Neural progenitor cell (in vitro differentiated cells): Measurements from ENCODE around the gene KLHL26. TPM values are rescaled to one million over a fixed set of nuclear protein-coding genes. Genes with fewer than 3 reads are reported as not detected.
"Not testable (repeated sequence)": the region's sequence is repeated elsewhere in the genome, so short reads cannot be mapped to it uniquely, and the experiment has no call there.

ENCODE experiments used
- DNase-seq: peaks from one replicate; pipeline ENCODE4 v3.0.0-alpha.2; 2016; ENCODE audit warnings: low spot score
- H2AFZ ChIP-seq: fragments of 200-600 bp; sonication (generic); replicated peaks from 2 replicates; pipeline ENCODE4 v1.6.1; 2016; ENCODE audit warnings: antibody characterized with exemption
- H3F3A ChIP-seq: fragments of 200-600 bp; sonication (generic); 2 replicates; pipeline ENCODE4 v1.6.1; 2016; ENCODE audit warnings: antibody characterized with exemption, low read depth
- H3K27ac ChIP-seq: fragments of 200-600 bp; sonication (generic); 2 replicates; pipeline ENCODE4 v1.5.1; 2016; ENCODE audit warnings: mild to moderate bottlenecking
- H3K27me3 ChIP-seq: fragments of 200-600 bp; sonication (generic); 2 replicates; pipeline ENCODE4 v1.6.1; 2016; ENCODE audit warnings: mild to moderate bottlenecking, moderate library complexity
- H3K36me3 ChIP-seq: fragments of 200-600 bp; sonication (generic); 2 replicates; pipeline ENCODE4 v1.5.1; 2016
- H3K4me1 ChIP-seq: fragments of 200-600 bp; sonication (generic); 2 replicates; pipeline ENCODE4 v1.6.1; 2016; ENCODE audit warnings: mixed run types
- H3K4me2 ChIP-seq: fragments of 200-600 bp; sonication (generic); 2 replicates; pipeline ENCODE4 v1.6.1; 2016
- H3K4me3 ChIP-seq: fragments of 200-600 bp; sonication (generic); 2 replicates; pipeline ENCODE4 v1.5.1; 2016
- H3K79me2 ChIP-seq: fragments of 200-600 bp; sonication (generic); 2 replicates; pipeline ENCODE4 v1.6.1; 2016; ENCODE audit warnings: low read depth
- H3K9ac ChIP-seq: fragments of 200-600 bp; sonication (generic); 2 replicates; pipeline ENCODE4 v1.6.1; 2016
- H3K9me3 ChIP-seq: fragments of 200-600 bp; sonication (generic); 2 replicates; pipeline ENCODE4 v1.5.1; 2016; ENCODE audit warnings: low read depth
- H4K20me1 ChIP-seq: fragments of 200-600 bp; sonication (generic); 2 replicates; pipeline ENCODE4 v1.6.1; 2016; ENCODE audit warnings: low read depth
- H3K27ac Mint-ChIP-seq: 3 replicates; pipeline ENCODE4 v1.8.0; 2021; ENCODE audit warnings: mixed read lengths
- H3K27me3 Mint-ChIP-seq: 2 replicates; pipeline ENCODE4 v1.8.0; 2022; ENCODE audit warnings: low read depth, mild to moderate bottlenecking, inconsistent platforms, moderate library complexity, mixed read lengths; ENCODE audit not compliant: insufficient read depth
- H3K36me3 Mint-ChIP-seq: 3 replicates; pipeline ENCODE4 v1.8.0; 2021; ENCODE audit warnings: mixed read lengths
- H3K4me1 Mint-ChIP-seq: 3 replicates; pipeline ENCODE4 v1.8.0; 2021; ENCODE audit warnings: mixed read lengths
- H3K4me3 Mint-ChIP-seq: 3 replicates; pipeline ENCODE4 v1.8.0; 2021; ENCODE audit warnings: mild to moderate bottlenecking, moderate library complexity, mixed read lengths
- H3K9me3 Mint-ChIP-seq: 3 replicates; pipeline ENCODE4 v1.8.0; 2020; ENCODE audit warnings: mixed read lengths
- CTCF ChIP-seq: fragments of 200-600 bp; sonication (generic); IDR thresholded peaks from 2 replicates; pipeline ENCODE4 v1.5.1; 2017; ENCODE audit warnings: antibody characterized with exemption, mild to moderate bottlenecking
- EZH2 ChIP-seq: fragments of 200-600 bp; sonication (generic); IDR thresholded peaks from 2 replicates; pipeline ENCODE4 v1.6.1; 2017; ENCODE audit warnings: antibody characterized with exemption, mild to moderate bottlenecking, moderate library complexity
- EZH2phosphoT487 ChIP-seq: fragments of 200-600 bp; sonication (generic); IDR thresholded peaks from 2 replicates; pipeline ENCODE4 v1.6.1; 2017; ENCODE audit warnings: antibody characterized with exemption
- total RNA-seq: library from RNA; depleted of rRNA; stranded (reverse); fragments of >200 nt; gene quantifications from 2 replicates; pipeline ENCODE4 v1.2.3, GENCODE V29; 2015; ENCODE audit warnings: low replicate concordance

Gene KLHL26
- total RNA-seq, 1 donor from 2014 or later = 5.8 TPM

GRCh38 chr19:18591735-18592385 is 45.0 kb upstream of the KLHL26 start:
- no peaks in the 10 kb centered on the region for H3K9me3 ChIP-seq
- H3K4me1 ChIP-seq = peaks cover 18% of the 10 kb centered on the region
- Mint-ChIP-seq H3K27ac (no peak overlapping the region), H3K4me3 (peak overlapping the region; percentile 59), H3K36me3 (peaks cover 2% of the 10 kb centered on the region), H3K9me3 (peaks cover 3% of the 10 kb centered on the region), H3K4me1 (peaks cover 35% of the 10 kb centered on the region), H3K27me3 (peaks cover 21% of the 10 kb centered on the region)
- H3K27me3 ChIP-seq = peaks cover 32% of the 10 kb centered on the region
- H3K79me2 ChIP-seq = no peaks in the 10 kb centered on the region
- H3K4me3 ChIP-seq = no peak overlapping the region
- H3K4me2 ChIP-seq = no peak overlapping the region
- H2AFZ ChIP-seq = no peak overlapping the region
- no peak for DNase-seq
- peaks cover 7% of the 10 kb centered on the region for H4K20me1 ChIP-seq
- H3F3A ChIP-seq = peaks cover 62% of the 10 kb centered on the region
- no peak overlapping the region for H3K27ac ChIP-seq
- no peaks in the 10 kb centered on the region for H3K36me3 ChIP-seq
- no peak overlapping the region for H3K9ac ChIP-seq
- TF ChIP-seq EZH2 (no peak), CTCF (no peak), EZH2phosphoT487 (no peak)

DNA sequence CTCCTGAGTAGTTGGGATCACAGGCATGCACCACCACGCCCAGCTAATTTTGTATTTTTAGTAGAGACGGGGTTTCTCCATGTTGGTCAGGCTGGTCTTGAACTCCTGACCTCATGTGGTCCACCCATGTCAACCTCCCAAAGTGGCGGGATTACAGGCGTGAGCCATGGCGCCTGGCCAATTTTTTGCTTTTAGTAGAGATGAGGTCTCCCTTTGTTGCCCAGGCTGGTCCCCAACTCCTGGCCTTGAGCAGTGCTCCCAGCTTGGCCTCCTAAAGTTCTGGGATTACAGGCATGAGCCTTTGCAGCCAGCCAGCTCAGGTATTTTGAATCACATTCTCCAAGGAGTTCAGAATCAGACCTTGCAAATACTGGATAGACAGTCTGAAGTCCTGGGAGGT is 44.1 kb upstream of the KLHL26 start:
- not testable (repeated sequence) for H3K79me2 ChIP-seq, H2AFZ ChIP-seq, H3K9me3 ChIP-seq, H3K9me3 Mint-ChIP-seq, H3K4me2 ChIP-seq, H3K27ac ChIP-seq, H3K9ac ChIP-seq, H3K4me3 ChIP-seq, H3K27ac Mint-ChIP-seq, H3K36me3 Mint-ChIP-seq, H3K36me3 ChIP-seq, DNase-seq, H3K4me3 Mint-ChIP-seq, H4K20me1 ChIP-seq
- Mint-ChIP-seq H3K4me1 (peaks cover 36% of the 10 kb centered on the region), H3K27me3 (peaks cover 19% of the 10 kb centered on the region)
- H3K27me3 ChIP-seq = peaks cover 36% of the 10 kb centered on the region
- H3F3A ChIP-seq = peaks cover 61% of the 10 kb centered on the region
- H3K4me1 ChIP-seq = peaks cover 21% of the 10 kb centered on the region

- peak overlapping the region; percentile 55 for H3K4me3 ChIP-seq
- no peak overlapping the region for H3K27ac ChIP-seq
- H3K36me3 ChIP-seq = no peaks in the 10 kb centered on the region
- H3K4me3 Mint-ChIP-seq = peak overlapping the region; percentile 69
- peaks cover 27% of the 10 kb centered on the region for H3K4me1 ChIP-seq
- H3K27ac Mint-ChIP-seq = no peak overlapping the region
- no peaks in the 10 kb centered on the region for H3K79me2 ChIP-seq
- H3K4me2 ChIP-seq = peak overlapping the region; percentile 99
- peaks cover 44% of the 10 kb centered on the region for H3K27me3 ChIP-seq
- no peak overlapping the region for H2AFZ ChIP-seq
- TF ChIP-seq CTCF = no peak
- TF ChIP-seq EZH2 = no peak
- no peak for TF ChIP-seq EZH2phosphoT487
- peaks cover 30% of the 10 kb centered on the region for H3K4me1 Mint-ChIP-seq
- H3K27me3 Mint-ChIP-seq = peaks cover 18% of the 10 kb centered on the region
- H3F3A ChIP-seq = peaks cover 53% of the 10 kb centered on the region
- peaks cover 2% of the 10 kb centered on the region for H3K36me3 Mint-ChIP-seq
- no peak overlapping the region for H3K9ac ChIP-seq
- H4K20me1 ChIP-seq = peaks cover 11% of the 10 kb centered on the region
- peak; percentile 42 for DNase-seq
- H3K9me3 ChIP-seq = no peaks in the 10 kb centered on the region
- peaks cover 3% of the 10 kb centered on the region for H3K9me3 Mint-ChIP-seq
These were observed 43.3 kb upstream of the KLHL26 start for GRCh38 chr19:18593367-18594095.
